IPS DF 4.7 (cell line): ENCODE measurements around the gene ADAP1.
"Not testable (repeated sequence)": the region's sequence is repeated elsewhere in the genome, so short reads cannot be mapped to it uniquely, and the experiment has no call there.

Source experiments
- DNase-seq: peaks from one replicate; pipeline ENCODE4 v3.0.0-alpha.2; 2013; ENCODE audit warnings: low spot score; ENCODE audit errors: extremely low read depth

The ADAP1 gene

GRCh38 chr7:975702-976473 lies 21.4 kb upstream of the ADAP1 start:
- DNase-seq = no peak

GRCh38 chr7:974820-975681 lies 20.6 kb upstream of the ADAP1 start, which contains the start of gene COX19:
TSS of gene COX19 (minus strand) at chr7:975549. CDS start at chr7:975509, 40 bp downstream.
- DNase-seq = no peak

- no peak for DNase-seq
Measured at GRCh38 chr7:974172-974571, 19.7 kb upstream of the ADAP1 start.

- no peak for DNase-seq
Measured at GRCh38 chr7:973312-973711, 18.8 kb upstream of the ADAP1 start.

GRCh38 chr7:972676-973309 lies 18.3 kb upstream of the ADAP1 start:
- DNase-seq = no peak

- no peak for DNase-seq
Measured at GRCh38 chr7:972110-972509, 17.6 kb upstream of the ADAP1 start.

- no peak for DNase-seq
Measured at GRCh38 chr7:970744-971143, 16.3 kb upstream of the ADAP1 start.

- DNase-seq = no peak
Measured at GRCh38 chr7:969403-969802, 14.9 kb upstream of the ADAP1 start.

- DNase-seq = no peak
Measured at GRCh38 chr7:968205-969105, 14.0 kb upstream of the ADAP1 start.

- DNase-seq = no peak
Measured at GRCh38 chr7:967361-968082, 13.0 kb upstream of the ADAP1 start.

GRCh38 chr7:966291-967069 lies 12.0 kb upstream of the ADAP1 start:
- DNase-seq = no peak

- no peak for DNase-seq
Measured at GRCh38 chr7:964401-965231, 10.1 kb upstream of the ADAP1 start.

- no peak for DNase-seq
Measured at GRCh38 chr7:963236-964078, 9.0 kb upstream of the ADAP1 start.

GRCh38 chr7:962401-963081 lies 8.1 kb upstream of the ADAP1 start:
- no peak for DNase-seq

- DNase-seq = no peak
Measured at GRCh38 chr7:961546-962400, 7.3 kb upstream of the ADAP1 start.

- DNase-seq = not testable (repeated sequence)
Measured at GRCh38 chr7:960972-961371, 6.5 kb upstream of the ADAP1 start.
